OCI-LY7 (cell line): Measurements from ENCODE around the gene NKAIN2. TPM values are rescaled to one million over a fixed set of nuclear protein-coding genes. Genes with fewer than 3 reads are reported as not detected.

Source experiments
- BruUV-seq: library from RNA; stranded (reverse); fragments of 400-500 nt; replicated peaks from 2 replicates; lab custom pipeline; 2021; lab: Mats Ljungman, UMichigan
- CTCF ChIA-PET: fragments of 300-600 bp; sonication (Branson Sonifier 250); formaldehyde crosslinking; loops from one replicate; lab custom pipeline; 2022; ENCODE audit warnings: antibody characterized with exemption; ENCODE audit not compliant: unreplicated experiment; lab: Charles Lee
- POLR2A ChIA-PET: fragments of 300-600 bp; sonication (Branson Sonifier 250); formaldehyde crosslinking; loops from one replicate; lab custom pipeline; 2022; ENCODE audit warnings: antibody characterized with exemption; lab: Charles Lee
- DNase-seq: peaks from one replicate; pipeline ENCODE4 v3.0.0-alpha.2; 2015; ENCODE audit warnings: low spot score
- H2AFZ ChIP-seq: fragments of 200-600 bp; sonication (generic), shearing (Covaris generic); 2 replicates; pipeline ENCODE4 v1.6.1; 2014; ENCODE audit warnings: mild to moderate bottlenecking, antibody characterized with exemption, low read length, moderate library complexity
- H3K27ac ChIP-seq: fragments of 200-600 bp; sonication (generic); 2 replicates; pipeline ENCODE4 v1.5.1; 2014; ENCODE audit warnings: mixed run types, low read depth, mild to moderate bottlenecking, moderate library complexity, low read length, inconsistent platforms; ENCODE audit not compliant: poor library complexity, severe bottlenecking
- H3K36me3 ChIP-seq: fragments of 200-600 bp; sonication (generic); 2 replicates; pipeline ENCODE4 v1.6.1; 2014; ENCODE audit warnings: mild to moderate bottlenecking, antibody characterized with exemption, low read length, moderate library complexity, mixed read lengths; ENCODE audit not compliant: insufficient read depth
- H3K4me1 ChIP-seq: fragments of 200-600 bp; sonication (generic); 2 replicates; pipeline ENCODE4 v1.5.1; 2014; ENCODE audit warnings: mild to moderate bottlenecking, low read length; ENCODE audit not compliant: insufficient read depth, poor library complexity, severe bottlenecking
- H3K4me2 ChIP-seq: fragments of 200-600 bp; sonication (generic); 2 replicates; pipeline ENCODE4 v1.6.1; 2014; ENCODE audit warnings: mild to moderate bottlenecking, low read length
- H3K4me3 ChIP-seq: fragments of 200-600 bp; sonication (generic); 2 replicates; pipeline ENCODE4 v1.5.1; 2014; ENCODE audit warnings: mild to moderate bottlenecking, low read depth, low read length; ENCODE audit not compliant: poor library complexity, severe bottlenecking
- H3K79me2 ChIP-seq: fragments of 200-600 bp; sonication (generic); 2 replicates; pipeline ENCODE4 v1.6.1; 2016; ENCODE audit warnings: low read depth, mild to moderate bottlenecking, low read length, moderate library complexity, mixed read lengths; ENCODE audit not compliant: insufficient read depth
- H3K9me2 ChIP-seq: fragments of 200-600 bp; sonication (generic); 2 replicates; pipeline ENCODE4 v1.6.1; 2016; ENCODE audit warnings: mild to moderate bottlenecking, low read length, mixed read lengths; ENCODE audit not compliant: insufficient read depth
- H3K9me3 ChIP-seq: fragments of 200-600 bp; sonication (generic); 2 replicates; pipeline ENCODE4 v1.6.1; 2014; ENCODE audit warnings: mild to moderate bottlenecking, mixed run types, low read length, mixed read lengths
- H4K20me1 ChIP-seq: fragments of 200-600 bp; sonication (generic); 2 replicates; pipeline ENCODE4 v1.6.1; 2014; ENCODE audit warnings: mild to moderate bottlenecking, antibody characterized with exemption, low read length, moderate library complexity, mixed read lengths; ENCODE audit not compliant: insufficient read depth
- EZH2phosphoT487 ChIP-seq: fragments of 200-600 bp; sonication (generic); IDR thresholded peaks from 2 replicates; pipeline ENCODE4 v1.6.1; 2018; ENCODE audit warnings: low read depth, borderline replicate concordance, mild to moderate bottlenecking, mixed run types, antibody characterized with exemption, low read length, moderate library complexity, mixed read lengths
- intact Hi-C: fragments of 100-400 bp; cut with micrococcal nuclease; formaldehyde crosslinking; loops from one replicate; pipeline ENCODE4 v1.10.0; 2022; ENCODE audit not compliant: unreplicated experiment
- total RNA-seq, 2 experiments: library from RNA; depleted of rRNA in 1 of 2; stranded (reverse); fragments of >200 nt in 1 of 2; shearing (Covaris generic) in 1 of 2; gene quantifications; 2 replicates each; pipeline ENCODE4 v1.2.3, GENCODE V29; 2014 to 2022
- TF ChIP-seq, protein P1 (sequence below): fragments of 200-600 bp; sonication (generic); conservative IDR thresholded peaks from 2 replicates; pipeline ENCODE4 v1.5.1; 2014; ENCODE audit warnings: mild to moderate bottlenecking, antibody characterized with exemption, low read length, moderate library complexity, mixed read lengths

NKAIN2 gene
- total RNA-seq, 2 experiments from 2014 or later = not detected

DNA sequence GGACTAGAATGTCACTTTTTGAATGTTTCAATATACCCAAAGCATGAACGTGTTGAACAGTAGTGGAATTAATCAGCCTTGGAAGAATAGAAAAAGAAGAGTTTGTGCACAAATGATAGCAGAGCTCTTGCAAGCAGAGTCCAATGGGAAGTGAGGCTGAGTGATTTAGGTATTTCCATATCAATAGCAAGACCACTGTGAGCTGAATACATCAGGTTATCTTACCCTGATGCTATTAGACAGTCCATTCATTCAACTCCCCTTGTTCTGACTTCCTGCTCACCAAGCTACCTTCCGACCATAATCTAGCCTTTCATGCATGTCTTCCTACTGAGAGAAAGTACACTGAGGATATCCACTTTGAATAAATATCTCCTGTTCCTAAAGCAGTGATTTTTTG is 809.4 kb downstream of the NKAIN2 start:
- intact Hi-C loops = no loop called here
- H2AFZ ChIP-seq = no peak overlapping the region
- ChIA-PET POLR2A (interaction anchor here (1.6 kb wide), 1 partner anchor 10 kb away, joined by 5 read pairs; no protein-coding TSS in a partner anchor), CTCF (no interaction called here)
- H3K79me2 ChIP-seq = no peaks in the 10 kb centered on the region
- no peak overlapping the region for H3K4me2 ChIP-seq
- no peaks in the 10 kb centered on the region for H3K4me1 ChIP-seq
- H4K20me1 ChIP-seq = no peaks in the 10 kb centered on the region
- no peak for DNase-seq
- H3K36me3 ChIP-seq = no peaks in the 10 kb centered on the region
- no peaks in the 10 kb centered on the region for H3K9me2 ChIP-seq
- H3K9me3 ChIP-seq = no peaks in the 10 kb centered on the region
- no peak overlapping the region for H3K27ac ChIP-seq
- no peak overlapping the region for H3K4me3 ChIP-seq
- BruUV-seq = no TSS peak
- no peak for TF ChIP-seq EZH2phosphoT487
- TF ChIP-seq, protein P1, sequence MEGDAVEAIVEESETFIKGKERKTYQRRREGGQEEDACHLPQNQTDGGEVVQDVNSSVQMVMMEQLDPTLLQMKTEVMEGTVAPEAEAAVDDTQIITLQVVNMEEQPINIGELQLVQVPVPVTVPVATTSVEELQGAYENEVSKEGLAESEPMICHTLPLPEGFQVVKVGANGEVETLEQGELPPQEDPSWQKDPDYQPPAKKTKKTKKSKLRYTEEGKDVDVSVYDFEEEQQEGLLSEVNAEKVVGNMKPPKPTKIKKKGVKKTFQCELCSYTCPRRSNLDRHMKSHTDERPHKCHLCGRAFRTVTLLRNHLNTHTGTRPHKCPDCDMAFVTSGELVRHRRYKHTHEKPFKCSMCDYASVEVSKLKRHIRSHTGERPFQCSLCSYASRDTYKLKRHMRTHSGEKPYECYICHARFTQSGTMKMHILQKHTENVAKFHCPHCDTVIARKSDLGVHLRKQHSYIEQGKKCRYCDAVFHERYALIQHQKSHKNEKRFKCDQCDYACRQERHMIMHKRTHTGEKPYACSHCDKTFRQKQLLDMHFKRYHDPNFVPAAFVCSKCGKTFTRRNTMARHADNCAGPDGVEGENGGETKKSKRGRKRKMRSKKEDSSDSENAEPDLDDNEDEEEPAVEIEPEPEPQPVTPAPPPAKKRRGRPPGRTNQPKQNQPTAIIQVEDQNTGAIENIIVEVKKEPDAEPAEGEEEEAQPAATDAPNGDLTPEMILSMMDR = no peak

DNA sequence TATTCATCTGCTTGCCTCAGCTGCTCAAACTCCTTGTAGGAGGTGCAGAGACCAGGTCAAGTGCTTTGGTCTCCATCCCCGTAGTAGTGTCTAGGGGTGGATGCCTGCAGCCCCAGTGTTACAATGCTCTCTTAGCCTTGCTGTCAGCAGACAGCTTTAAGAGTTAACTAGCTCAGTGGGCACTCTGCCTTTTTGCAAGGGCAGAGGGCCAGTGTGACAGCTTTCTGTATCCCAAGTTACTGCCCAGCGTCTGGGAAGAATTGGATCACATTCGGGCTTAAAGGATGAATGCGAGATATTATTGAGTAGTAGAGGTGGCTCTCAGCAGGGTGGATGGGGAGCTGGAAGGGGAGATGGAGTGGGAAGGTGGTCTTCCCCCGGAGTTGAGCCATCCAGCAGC is 818.7 kb downstream of the NKAIN2 start:
- ChIA-PET POLR2A (no interaction called here), CTCF (no interaction called here)
- Histone ChIP-seq H3K4me1 (no peaks in the 10 kb centered on the region), H3K4me3 (no peak overlapping the region), H3K27ac (no peak overlapping the region), H3K79me2 (no peaks in the 10 kb centered on the region), H2AFZ (no peak overlapping the region), H3K4me2 (no peak overlapping the region), H3K9me3 (no peaks in the 10 kb centered on the region), H4K20me1 (no peaks in the 10 kb centered on the region), H3K36me3 (no peaks in the 10 kb centered on the region), H3K9me2 (no peaks in the 10 kb centered on the region)
- TF ChIP-seq, protein P1 = no peak
- TF ChIP-seq EZH2phosphoT487 = no peak
- intact Hi-C loops = no loop called here
- BruUV-seq = no TSS peak
- no peak for DNase-seq

DNA sequence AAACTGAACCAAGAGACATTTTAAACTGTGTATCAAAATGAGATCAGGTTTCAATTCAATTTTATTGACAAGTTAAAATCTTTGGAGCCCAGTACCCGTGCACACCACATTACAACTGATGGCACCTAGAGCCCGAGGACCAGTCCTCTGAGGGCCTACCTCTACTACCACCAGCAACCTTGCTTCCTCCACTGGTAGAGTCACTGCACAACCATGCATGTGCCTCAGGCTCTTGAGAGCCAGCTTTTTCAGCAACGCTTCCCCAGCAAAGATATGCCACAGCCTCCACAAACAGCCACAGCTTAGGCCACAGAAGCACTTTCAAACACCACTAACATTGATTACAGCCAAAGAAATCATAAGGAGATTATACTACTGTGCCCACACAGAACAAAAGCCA is 830.0 kb downstream of the NKAIN2 start:
- Histone ChIP-seq H3K9me3 (no peaks in the 10 kb centered on the region), H3K4me1 (no peaks in the 10 kb centered on the region), H3K36me3 (no peaks in the 10 kb centered on the region), H3K9me2 (no peaks in the 10 kb centered on the region), H2AFZ (no peak overlapping the region), H4K20me1 (no peaks in the 10 kb centered on the region), H3K4me3 (no peak overlapping the region), H3K79me2 (no peaks in the 10 kb centered on the region), H3K4me2 (no peak overlapping the region), H3K27ac (no peak overlapping the region)
- no peak for TF ChIP-seq EZH2phosphoT487
- TF ChIP-seq, protein P1 = no peak
- no peak for DNase-seq
- POLR2A ChIA-PET = no interaction called here
- intact Hi-C loops = no loop called here
- CTCF ChIA-PET = no interaction called here
- no TSS peak for BruUV-seq
